Lower lobe of right lung (tissue), 2 donors: ENCODE results near the gene MAP2K6. TPM values are rescaled to one million over a fixed set of nuclear protein-coding genes. Genes with fewer than 3 reads are reported as not detected.

ENCODE experiments used
- ATAC-seq, 2 donors: fragments of 200-7000 bp; cut with Tn5 transposase; one replicate each; pipeline ENCODE4 v1.9.1; 2020 to 2022; ENCODE audit warnings: mild to moderate bottlenecking in 2 of 2, moderate library complexity in 2 of 2
- DNase-seq: peaks from one replicate; pipeline ENCODE4 v3.0.0-alpha.2; 2020
- H3K27ac ChIP-seq: fragments of 200-600 bp; one replicate; pipeline ENCODE4 v1.8.0; 2022
- H3K27me3 ChIP-seq: fragments of 200-600 bp; one replicate; pipeline ENCODE4 v1.8.0; 2022; ENCODE audit warnings: low read depth
- H3K36me3 ChIP-seq: fragments of 200-600 bp; one replicate; pipeline ENCODE4 v1.8.0; 2022; ENCODE audit warnings: mild to moderate bottlenecking
- H3K4me1 ChIP-seq: fragments of 200-600 bp; one replicate; pipeline ENCODE4 v1.8.0; 2022
- H3K4me3 ChIP-seq: fragments of 200-600 bp; one replicate; pipeline ENCODE4 v1.8.0; 2022; ENCODE audit warnings: mild to moderate bottlenecking
- H3K9me3 ChIP-seq: fragments of 200-600 bp; one replicate; pipeline ENCODE4 v1.8.0; 2022
- CTCF ChIP-seq: fragments of 200-600 bp; IDR thresholded peaks from one replicate; pipeline ENCODE4 v1.8.0; 2022; ENCODE audit warnings: antibody characterized with exemption, mild to moderate bottlenecking
- intact Hi-C: fragments of 100-400 bp; cut with DNase I; formaldehyde crosslinking; loops from one replicate; pipeline ENCODE4 v1.11.0; 2022
- total RNA-seq: library from RNA; stranded (reverse); fragmentation: NEBNext Ultra II Directional; extraction: Animal tissue kit (Norgen Biotek cat#: 25700); gene quantifications from one replicate; pipeline ENCODE4 v1.2.1, GENCODE V29; 2021
- donor health status: DM: no; HTN: yes; CAD: no; lungs with severe emphysema.

The MAP2K6 gene
- total RNA-seq, 1 donor from 2014 or later: 6.3 TPM

- no peaks in the 10 kb centered on the region for H3K27me3 ChIP-seq
- no peak overlapping the region for H3K4me3 ChIP-seq
- DNase-seq (no peak), ATAC-seq (no peak)
- H3K27ac ChIP-seq: no peak overlapping the region
- intact Hi-C loops: no loop called here
- H3K4me1 ChIP-seq: no peaks in the 10 kb centered on the region
- TF ChIP-seq CTCF: no peak
- no peaks in the 10 kb centered on the region for H3K36me3 ChIP-seq
- H3K9me3 ChIP-seq: peaks cover 9% of the 10 kb centered on the region
Measured at GRCh38 chr17:69443138-69443537, 28.6 kb downstream of the MAP2K6 start.

DNA sequence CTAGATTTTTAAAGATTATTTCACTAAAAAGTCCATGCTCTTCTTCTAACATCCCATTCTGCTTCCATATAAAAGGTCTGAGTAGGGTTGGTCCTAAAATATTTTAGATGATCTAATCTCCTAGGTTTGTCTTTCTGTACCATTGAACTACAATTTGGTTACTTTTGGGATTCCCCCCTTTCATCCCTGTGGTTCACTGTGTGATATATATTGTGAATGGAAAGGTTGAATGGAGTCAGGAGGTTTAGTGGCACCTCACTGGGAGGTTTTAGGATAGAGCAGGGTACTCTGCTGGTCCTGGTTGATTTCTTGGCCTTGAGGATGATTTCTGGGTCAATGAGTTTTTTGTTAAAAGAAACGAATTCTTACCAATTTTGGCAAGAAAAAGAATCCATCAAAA is 29.5 kb downstream of the MAP2K6 start:
- H3K36me3 ChIP-seq: no peaks in the 10 kb centered on the region
- no peak for DNase-seq

DNA sequence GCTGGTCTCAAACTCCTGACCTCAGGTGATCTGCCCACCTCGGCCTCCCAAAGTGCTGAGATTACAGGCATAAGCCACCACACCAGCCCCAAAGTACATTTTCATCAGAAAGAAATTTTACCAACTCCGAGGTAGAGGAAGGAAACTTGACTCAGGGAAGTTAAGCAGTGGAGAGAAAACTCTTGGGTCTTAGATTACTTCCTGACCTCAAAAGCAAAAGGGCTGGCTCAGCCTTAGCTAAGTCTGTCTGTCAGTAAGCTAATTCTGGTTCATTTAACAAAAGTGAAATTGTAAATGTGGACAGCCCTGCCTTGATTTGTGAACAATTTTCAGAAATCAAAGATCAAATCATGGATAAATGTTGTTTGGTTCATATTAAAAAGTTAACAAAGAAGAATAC is 30.6 kb downstream of the MAP2K6 start:
- ATAC-seq (no peak), DNase-seq (no peak)
- Histone ChIP-seq H3K4me3 (no peak overlapping the region), H3K4me1 (no peaks in the 10 kb centered on the region), H3K36me3 (no peaks in the 10 kb centered on the region), H3K27me3 (no peaks in the 10 kb centered on the region), H3K9me3 (peaks cover 8% of the 10 kb centered on the region), H3K27ac (no peak overlapping the region)
- intact Hi-C loops: no loop called here
- TF ChIP-seq CTCF: no peak

More for the DNA sequence above, 29.5 kb downstream of the MAP2K6 start:
- no peak for TF ChIP-seq CTCF
- intact Hi-C loops: no loop called here
- no peak for ATAC-seq
- H3K4me3 ChIP-seq: no peak overlapping the region
- no peaks in the 10 kb centered on the region for H3K4me1 ChIP-seq
- no peak overlapping the region for H3K27ac ChIP-seq
- peaks cover 9% of the 10 kb centered on the region for H3K9me3 ChIP-seq
- no peaks in the 10 kb centered on the region for H3K27me3 ChIP-seq

- no peak overlapping the region for H3K27ac ChIP-seq
- H3K4me1 ChIP-seq: no peaks in the 10 kb centered on the region
- DNase-seq (no peak), ATAC-seq (peak in 1 of 2 donors; percentile 16)
- intact Hi-C loops: no loop called here
- no peak for TF ChIP-seq CTCF
- no peaks in the 10 kb centered on the region for H3K9me3 ChIP-seq
- no peaks in the 10 kb centered on the region for H3K27me3 ChIP-seq
- no peaks in the 10 kb centered on the region for H3K36me3 ChIP-seq
- H3K4me3 ChIP-seq: no peak overlapping the region
Measured at GRCh38 chr17:69447726-69448125, 33.2 kb downstream of the MAP2K6 start.

GRCh38 chr17:69448431-69449102 is 34.1 kb downstream of the MAP2K6 start:
- Histone ChIP-seq H3K4me3 (no peak overlapping the region), H3K4me1 (no peaks in the 10 kb centered on the region), H3K27me3 (no peaks in the 10 kb centered on the region), H3K9me3 (no peaks in the 10 kb centered on the region), H3K36me3 (no peaks in the 10 kb centered on the region), H3K27ac (no peak overlapping the region)
- ATAC-seq (no peak), DNase-seq (no peak)
- TF ChIP-seq CTCF: no peak
- intact Hi-C loops: no loop called here
